Liver (tissue), 9 donors: ENCODE data around the gene GGN. TPM values are rescaled to one million over a fixed set of nuclear protein-coding genes. Genes with fewer than 3 reads are reported as not detected.

Source experiments
- DNase-seq: peaks from one replicate; pipeline ENCODE4 v3.0.0-alpha.2; 2017; ENCODE audit warnings: low spot score
- H3K27ac ChIP-seq, 2 donors: one replicate each; pipeline ENCODE4 v1.7.0; 2013; ENCODE audit warnings: inconsistent platforms in 2 of 2, low read length in 2 of 2, control low read depth in 1 of 2, low read depth in 1 of 2, mild to moderate bottlenecking in 1 of 2
- H3K27me3 ChIP-seq, 4 donors: one replicate each; pipeline versions ENCODE4 v1.6.1 to v1.7.0; 2013; ENCODE audit warnings: low read length in 3 of 4, inconsistent platforms in 1 of 4, mild to moderate bottlenecking in 1 of 4, moderate library complexity in 1 of 4; ENCODE audit not compliant: control insufficient read depth in 4 of 4, insufficient read depth in 4 of 4
- H3K36me3 ChIP-seq, 4 donors: one replicate each; pipeline versions ENCODE4 v1.6.1 to v1.7.0; 2013; ENCODE audit warnings: low read length in 3 of 4, mild to moderate bottlenecking in 3 of 4, low read depth in 1 of 4, moderate library complexity in 1 of 4; ENCODE audit not compliant: control insufficient read depth in 4 of 4, insufficient read depth in 3 of 4
- H3K4me1 ChIP-seq, 4 donors: one replicate each; pipeline versions ENCODE4 v1.6.1 to v1.7.0; 2013; ENCODE audit warnings: low read length in 3 of 4, mild to moderate bottlenecking in 3 of 4, moderate library complexity in 1 of 4; ENCODE audit not compliant: control insufficient read depth in 4 of 4, insufficient read depth in 4 of 4
- H3K4me3 ChIP-seq, 3 donors: one replicate each; pipeline versions ENCODE4 v1.6.1 to v1.7.0; 2013; ENCODE audit warnings: low read length in 3 of 3, control low read depth in 1 of 3, low read depth in 1 of 3, mild to moderate bottlenecking in 1 of 3
- H3K9ac ChIP-seq, 2 donors: one replicate each; pipeline ENCODE4 v1.7.0; 2013; ENCODE audit warnings: low read length in 2 of 2, mild to moderate bottlenecking in 2 of 2, moderate library complexity in 2 of 2, control low read depth in 1 of 2, low read depth in 1 of 2
- H3K9me3 ChIP-seq, 4 donors: one replicate each; pipeline versions ENCODE4 v1.6.1 to v1.7.0; 2013; ENCODE audit warnings: low read length in 3 of 4; ENCODE audit not compliant: control insufficient read depth in 4 of 4
- ATF3 ChIP-seq: IDR thresholded peaks from 2 replicates; pipeline ENCODE4 v1.6.1; 2016; ENCODE audit warnings: antibody characterized with exemption
- CTCF ChIP-seq: fragments of 150-350 bp; IDR thresholded peaks from 2 replicates; pipeline ENCODE4 v1.5.1; 2017; ENCODE audit warnings: improper control_type of control experiment, low read depth, low read length; ENCODE audit not compliant: missing input control
- EGR1 ChIP-seq, 2 donors: IDR thresholded peaks; 2 replicates each; pipeline ENCODE4 v1.6.1; 2016 to 2018; ENCODE audit warnings: antibody characterized with exemption in 2 of 2, low read depth in 2 of 2
- FOXA1 ChIP-seq: IDR thresholded peaks from 2 replicates; pipeline ENCODE4 v1.6.1; 2016; ENCODE audit warnings: antibody characterized with exemption
- FOXA2 ChIP-seq: IDR thresholded peaks from 2 replicates; pipeline ENCODE4 v1.6.1; 2016; ENCODE audit warnings: antibody characterized with exemption
- GABPA ChIP-seq, 2 donors: IDR thresholded peaks in 1 of 2; conservative IDR thresholded peaks in 1 of 2; 2 replicates each; pipeline ENCODE4 v1.6.1; 2016; ENCODE audit warnings: antibody characterized with exemption in 2 of 2, mild to moderate bottlenecking in 1 of 2, moderate library complexity in 1 of 2
- HNF4A ChIP-seq, 2 donors: conservative IDR thresholded peaks; 2 replicates each; pipeline ENCODE4 v1.6.1; 2016; ENCODE audit warnings: antibody characterized with exemption in 2 of 2, mild to moderate bottlenecking in 2 of 2
- RAD21 ChIP-seq, 2 donors: IDR thresholded peaks; 2 replicates each; pipeline ENCODE4 v1.6.1; 2016; ENCODE audit warnings: antibody characterized with exemption in 2 of 2, mild to moderate bottlenecking in 2 of 2
- REST ChIP-seq: IDR thresholded peaks from 2 replicates; pipeline ENCODE4 v1.6.1; 2016; ENCODE audit warnings: antibody characterized with exemption, mild to moderate bottlenecking
- RXRA ChIP-seq, 2 donors: IDR thresholded peaks; 2 replicates each; pipeline ENCODE4 v1.6.1; 2017 to 2018; ENCODE audit warnings: antibody characterized with exemption in 2 of 2, mild to moderate bottlenecking in 1 of 2
- SP1 ChIP-seq: IDR thresholded peaks from 2 replicates; pipeline ENCODE4 v1.6.1; 2018; ENCODE audit warnings: antibody characterized with exemption, mild to moderate bottlenecking
- TAF1 ChIP-seq: conservative IDR thresholded peaks from 2 replicates; pipeline ENCODE4 v1.6.1; 2016; ENCODE audit warnings: antibody characterized with exemption, mild to moderate bottlenecking
- YY1 ChIP-seq: IDR thresholded peaks from 2 replicates; pipeline ENCODE4 v1.6.1; 2016; ENCODE audit warnings: antibody characterized with exemption, mild to moderate bottlenecking
- ZBTB33 ChIP-seq: IDR thresholded peaks from 2 replicates; pipeline ENCODE4 v1.6.1; 2016; ENCODE audit warnings: antibody characterized with exemption
- WGBS: extraction: QIAGEN DNeasy Blood & Tissue Kit; methylation state at CpG from one replicate; pipeline ENCODE4 v1.1.7; 2013; 5-methylcytosine and 5-hydroxymethylcytosine counted together
- polyA plus RNA-seq, 2 donors: library from polyadenylated mRNA; stranded (reverse) in 1 of 2; unstranded in 1 of 2; fragments of 200-250 nt in 1 of 2; fragments of >200 nt in 1 of 2; fragmentation: Nextera tagmentation in 1 of 2; extraction: Ambion mirVana in 1 of 2; gene quantifications; one replicate each; pipeline versions ENCODE4 v1.2.1 to v1.2.3, GENCODE V29; 2013 to 2015
- total RNA-seq, 2 donors: library from RNA; depleted of rRNA; stranded (reverse); fragments of >200 nt; gene quantifications; one replicate each; pipeline ENCODE4 v1.2.3, GENCODE V29; 2014
- donor health status: healthy.
- donor health status: healthy.
- donor health status: healthy.
- donor health status: healthy.
- donor health status: healthy.

GGN gene
- total and polyA plus RNA-seq, 4 donors, result not detected

GRCh38 chr19:38404858-38405257 is 17.0 kb upstream of the GGN start:
- DNase-seq, result no peak
- no peak overlapping the region for H3K4me3 ChIP-seq
- no peak overlapping the region for H3K27ac ChIP-seq
- H3K9ac ChIP-seq, result no peak overlapping the region
- no peak for TF ChIP-seq ZBTB33
- no peaks in the 10 kb centered on the region for H3K9me3 ChIP-seq
- H3K4me1 ChIP-seq, result peaks cover 0 to 7% (median 3%) of the 10 kb centered on the region in 4 donors
- H3K36me3 ChIP-seq, result peaks cover 0 to 6% (median 2%) of the 10 kb centered on the region in 4 donors
- 96% methylated on average over 6 of the region's 6 CpGs for WGBS
- no peaks in the 10 kb centered on the region for H3K27me3 ChIP-seq

GRCh38 chr19:38402967-38403674 is 15.3 kb upstream of the GGN start, which contains the start of gene FAM98C:
TSS of gene FAM98C (plus strand) at chr19:38403093. CDS start at chr19:38403154, 61 bp downstream.
- Histone ChIP-seq H3K36me3 (peaks cover 0 to 6% (median 2%) of the 10 kb centered on the region in 4 donors), H3K9ac (peak within 1 kb of the TSS; percentile 76 to 81), H3K4me3 (peak within 1 kb of the TSS; percentile 49 to 95 (median 78)), H3K4me1 (peaks cover 0 to 7% (median 3%) of the 10 kb centered on the region in 4 donors), H3K27ac (peak within 1 kb of the TSS; percentile 52 to 67), H3K27me3 (no peaks in the 10 kb centered on the region), H3K9me3 (no peaks in the 10 kb centered on the region)
- WGBS, result under 1% methylated on average over 82 of the region's 82 CpGs
- TF ChIP-seq REST (no peak), YY1 (no peak), HNF4A (conservative IDR thresholded peaks at IDR 0.05) (no peak), RXRA (IDR thresholded peaks at IDR 0.05) (no peak), CTCF (peak; percentile 94), GABPA (IDR thresholded peaks at IDR 0.05 in 1 of 2, conservative IDR thresholded peaks at IDR 0.05 in 1 of 2) (peak in 1 of 2 donors; percentile 41), TAF1 (no peak), SP1 (peak; percentile 67), FOXA2 (no peak), FOXA1 (no peak), EGR1 (IDR thresholded peaks at IDR 0.05; ENCODE audit: low read depth in 2 of 2) (no peak), ZBTB33 (no peak), RAD21 (IDR thresholded peaks at IDR 0.05) (peak; percentile 80 to 86), ATF3 (no peak)
- peak; percentile 98 for DNase-seq
